ENCODE measurements around the gene GREB1.

GREB1 gene

DNA sequence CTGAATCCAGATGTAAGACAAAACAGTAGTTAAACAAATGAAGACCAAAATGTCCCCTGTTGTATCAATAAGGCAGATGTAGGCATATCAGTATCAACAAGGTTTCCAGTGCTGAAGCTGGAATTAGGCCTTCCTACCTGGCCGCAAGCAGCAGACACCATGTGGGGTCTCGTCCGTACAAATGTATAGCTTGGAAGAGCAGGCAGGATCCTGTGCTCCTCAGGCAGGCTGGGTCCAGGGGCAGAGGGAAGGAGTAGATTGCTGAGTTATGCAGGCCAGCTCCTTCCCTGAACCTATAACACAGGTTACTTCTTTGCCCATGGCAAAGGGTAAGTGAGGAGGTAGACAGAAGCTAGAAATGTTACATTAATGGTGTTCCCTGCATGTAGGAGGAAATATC is 112.7 kb downstream of the GREB1 start:
- in situ Hi-C loops (cut with MboI; ENCODE audit: low pct_unique_long_range_greater_than_20kb, low sequenced_read_pairs, unreplicated experiment) = no loop called here
- no peak for TF ChIP-seq CTCF (IDR thresholded peaks at IDR 0.05; ENCODE audit: extremely low read depth, insufficient read depth, missing control alignments)
- no peak for DNase-seq (ENCODE audit: low spot score)

- TF ChIP-seq CTCF (IDR thresholded peaks at IDR 0.05; ENCODE audit: extremely low read depth, insufficient read depth, missing control alignments) = no peak
- DNase-seq (ENCODE audit: low spot score) = no peak
- in situ Hi-C loops (cut with MboI; ENCODE audit: low pct_unique_long_range_greater_than_20kb, low sequenced_read_pairs, unreplicated experiment) = no loop called here
These were observed 114.2 kb downstream of the GREB1 start for GRCh38 chr2:11647834-11648600.

GRCh38 chr2:11649093-11649492 is 115.2 kb downstream of the GREB1 start:
- DNase-seq (ENCODE audit: low spot score) = no peak
- TF ChIP-seq CTCF (IDR thresholded peaks at IDR 0.05; ENCODE audit: extremely low read depth, insufficient read depth, missing control alignments) = no peak
- in situ Hi-C loops (cut with MboI; ENCODE audit: low pct_unique_long_range_greater_than_20kb, low sequenced_read_pairs, unreplicated experiment) = no loop called here

DNA sequence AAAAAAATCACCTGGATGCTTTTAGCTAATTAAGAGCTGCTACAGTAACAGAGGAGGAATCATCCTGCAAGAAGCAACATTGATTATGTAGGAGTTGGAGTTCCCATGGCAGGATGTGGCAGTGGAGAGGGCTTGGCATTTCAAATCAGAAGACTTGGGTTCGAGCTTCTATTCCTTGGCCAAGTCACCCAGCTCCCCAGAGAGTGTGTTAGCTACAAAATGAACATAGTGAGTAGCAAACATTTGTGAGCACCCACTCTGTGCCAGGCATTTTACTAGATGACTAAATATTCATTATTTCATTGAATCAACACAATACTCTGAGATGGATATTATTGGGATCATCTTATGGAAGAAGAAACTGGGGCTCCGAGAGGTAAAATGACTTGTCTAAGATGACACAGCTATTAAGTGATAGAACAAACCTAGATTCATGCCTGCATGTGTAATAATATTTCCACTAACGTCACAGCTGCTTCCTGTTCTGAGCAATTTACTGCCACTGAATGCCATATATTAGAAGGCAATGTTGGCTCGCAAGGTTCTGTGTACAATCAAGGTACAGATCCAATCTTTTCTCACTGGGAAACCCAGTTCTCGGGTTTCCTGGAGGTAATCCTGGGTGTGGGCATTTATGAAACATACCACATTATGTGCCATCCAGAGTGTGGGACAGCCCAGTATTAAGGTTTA is 118.2 kb downstream of the GREB1 start:
- no peak for TF ChIP-seq CTCF (IDR thresholded peaks at IDR 0.05; ENCODE audit: extremely low read depth, insufficient read depth, missing control alignments)
- DNase-seq (ENCODE audit: low spot score) = no peak
- in situ Hi-C loops (cut with MboI; ENCODE audit: low pct_unique_long_range_greater_than_20kb, low sequenced_read_pairs, unreplicated experiment) = no loop called here

GRCh38 chr2:11652553-11652952 is 118.7 kb downstream of the GREB1 start:
- TF ChIP-seq CTCF (IDR thresholded peaks at IDR 0.05; ENCODE audit: extremely low read depth, insufficient read depth, missing control alignments) = no peak
- in situ Hi-C loops (cut with MboI; ENCODE audit: low pct_unique_long_range_greater_than_20kb, low sequenced_read_pairs, unreplicated experiment) = no loop called here
- no peak for DNase-seq (ENCODE audit: low spot score)

DNA sequence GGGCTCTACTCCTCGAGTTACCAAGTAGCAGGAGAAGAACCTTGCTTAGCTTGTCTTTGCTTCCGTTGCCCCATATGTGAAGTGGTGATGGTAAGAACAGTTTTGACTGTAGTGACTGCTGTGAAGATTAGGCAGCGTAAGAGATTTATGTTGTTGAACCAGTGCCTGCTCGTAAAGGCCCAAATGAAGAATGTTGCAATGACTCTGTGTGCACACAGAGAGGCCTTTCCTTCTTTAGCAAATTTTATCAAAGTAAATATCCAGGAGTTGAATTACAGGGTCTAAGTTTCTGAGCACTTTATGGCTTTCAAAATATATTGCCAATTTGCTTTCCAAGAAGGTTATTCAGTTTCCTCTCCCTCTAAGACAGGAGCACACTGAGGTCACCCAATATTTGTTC is 121.7 kb downstream of the GREB1 start:
- DNase-seq (ENCODE audit: low spot score) = no peak
- in situ Hi-C loops (cut with MboI; ENCODE audit: low pct_unique_long_range_greater_than_20kb, low sequenced_read_pairs, unreplicated experiment) = no loop called here
- no peak for TF ChIP-seq CTCF (IDR thresholded peaks at IDR 0.05; ENCODE audit: extremely low read depth, insufficient read depth, missing control alignments)
